HG03460 (cell line): ENCODE measurements around the gene IGF2R.

Experiments used
- ATAC-seq: cut with Tn5 transposase; IDR thresholded peaks from one replicate; pipeline ENCODE4 v1.9.1; 2021; ENCODE audit not compliant: unreplicated experiment

Gene IGF2R

GRCh38 chr6:160070427-160070826 lies 101.5 kb downstream of the IGF2R start:
- ATAC-seq = peak; percentile 49

GRCh38 chr6:160070831-160071230 lies 101.9 kb downstream of the IGF2R start:
- no peak for ATAC-seq

GRCh38 chr6:160071805-160072690 lies 103.2 kb downstream of the IGF2R start:
- no peak for ATAC-seq

GRCh38 chr6:160073272-160073671 lies 104.4 kb downstream of the IGF2R start:
- ATAC-seq = no peak

GRCh38 chr6:160076009-160076408 lies 107.1 kb downstream of the IGF2R start:
- ATAC-seq = no peak

- ATAC-seq = no peak
Measured at GRCh38 chr6:160077024-160077423, 108.1 kb downstream of the IGF2R start.

- ATAC-seq = no peak
Measured at GRCh38 chr6:160077526-160077925, 108.6 kb downstream of the IGF2R start.

GRCh38 chr6:160078883-160079685 lies 110.2 kb downstream of the IGF2R start:
- ATAC-seq = no peak

- ATAC-seq = no peak
Measured at GRCh38 chr6:160079686-160080043, 110.8 kb downstream of the IGF2R start.

GRCh38 chr6:160080097-160080496 lies 111.2 kb downstream of the IGF2R start:
- ATAC-seq = no peak

GRCh38 chr6:160081398-160081797 lies 112.5 kb downstream of the IGF2R start:
- no peak for ATAC-seq

- no peak for ATAC-seq
Measured at GRCh38 chr6:160082627-160083026, 113.7 kb downstream of the IGF2R start.

GRCh38 chr6:160084198-160084776 lies 115.4 kb downstream of the IGF2R start:
- no peak for ATAC-seq

- ATAC-seq = no peak
Measured at GRCh38 chr6:160085226-160085625, 116.3 kb downstream of the IGF2R start.

GRCh38 chr6:160085713-160086505 lies 117.0 kb downstream of the IGF2R start:
- no peak for ATAC-seq

- ATAC-seq = no peak
Measured at GRCh38 chr6:160086754-160087153, 117.9 kb downstream of the IGF2R start.

GRCh38 chr6:160088069-160088783 lies 119.3 kb downstream of the IGF2R start:
- ATAC-seq = no peak

- ATAC-seq = no peak
Measured at GRCh38 chr6:160088784-160089533, 120.1 kb downstream of the IGF2R start.

- ATAC-seq = no peak
Measured at GRCh38 chr6:160089534-160089897, 120.6 kb downstream of the IGF2R start.
